H9 (cell line): ENCODE data around the gene GLYATL3. TPM values are rescaled to one million over a fixed set of nuclear protein-coding genes. Genes with fewer than 3 reads are reported as not detected.

ENCODE experiments used
- DNase-seq: peaks from one replicate; pipeline ENCODE4 v3.0.0-alpha.2; 2017
- H2AFZ ChIP-seq: one replicate; pipeline ENCODE4 v1.6.1; 2013; ENCODE audit warnings: mild to moderate bottlenecking, low read length, control low read depth, moderate library complexity
- H2AK5ac ChIP-seq: 2 replicates; pipeline ENCODE4 v1.6.1; 2013; ENCODE audit warnings: low read length, control low read depth, mixed read lengths; ENCODE audit not compliant: insufficient read length
- H2BK120ac ChIP-seq: one replicate; pipeline ENCODE4 v1.6.1; 2013; ENCODE audit warnings: low read depth, mild to moderate bottlenecking, low read length, control low read depth, inconsistent platforms; ENCODE audit not compliant: poor library complexity, severe bottlenecking
- H2BK12ac ChIP-seq: 2 replicates; pipeline ENCODE4 v1.6.1; 2013; ENCODE audit warnings: low read length, control low read depth, mixed read lengths, low read depth; ENCODE audit not compliant: insufficient read length
- H2BK15ac ChIP-seq: 2 replicates; pipeline ENCODE4 v1.6.1; 2013; ENCODE audit warnings: low read depth, low read length, control low read depth
- H2BK20ac ChIP-seq: one replicate; pipeline ENCODE4 v1.6.1; 2013; ENCODE audit warnings: low read depth, mild to moderate bottlenecking, low read length, control low read depth, inconsistent platforms; ENCODE audit not compliant: poor library complexity, severe bottlenecking
- H2BK5ac ChIP-seq: 2 replicates; pipeline ENCODE4 v1.6.1; 2013; ENCODE audit warnings: low read length, control low read depth, mixed read lengths; ENCODE audit not compliant: insufficient read length
- H3K14ac ChIP-seq: 2 replicates; pipeline ENCODE4 v1.6.1; 2013; ENCODE audit warnings: low read length, control low read depth; ENCODE audit not compliant: insufficient read depth
- H3K18ac ChIP-seq: 2 replicates; pipeline ENCODE4 v1.6.1; 2013; ENCODE audit warnings: low read depth, mild to moderate bottlenecking, mixed read lengths, low read length, control low read depth; ENCODE audit not compliant: insufficient read length
- H3K23ac ChIP-seq: 2 replicates; pipeline ENCODE4 v1.6.1; 2013; ENCODE audit warnings: low read length, control low read depth, mixed read lengths, low read depth; ENCODE audit not compliant: insufficient read length
- H3K23me2 ChIP-seq: 2 replicates; pipeline ENCODE4 v1.6.1; 2013; ENCODE audit warnings: low read depth, mild to moderate bottlenecking, mixed read lengths, low read length, control low read depth; ENCODE audit not compliant: insufficient read length, poor library complexity, severe bottlenecking
- H3K27ac ChIP-seq: 2 replicates; pipeline ENCODE4 v1.5.1; 2013; ENCODE audit warnings: low read length, control low read depth, mixed read lengths, low read depth; ENCODE audit not compliant: insufficient read length
- H3K27me3 ChIP-seq: 2 replicates; pipeline ENCODE4 v1.6.1; 2013; ENCODE audit warnings: low read length, control low read depth, inconsistent platforms; ENCODE audit not compliant: insufficient read depth
- H3K4ac ChIP-seq: 2 replicates; pipeline ENCODE4 v1.6.1; 2013; ENCODE audit warnings: low read depth, mild to moderate bottlenecking, control low read depth, inconsistent platforms, low read length, moderate library complexity
- H3K4me1 ChIP-seq: 2 replicates; pipeline ENCODE4 v1.6.1; 2013; ENCODE audit warnings: low read length, control low read depth, inconsistent platforms; ENCODE audit not compliant: insufficient read depth
- H3K4me2 ChIP-seq: 2 replicates; pipeline ENCODE4 v1.6.1; 2013; ENCODE audit warnings: low read length, control low read depth, mixed read lengths; ENCODE audit not compliant: insufficient read length, insufficient read depth
- H3K56ac ChIP-seq: 2 replicates; pipeline ENCODE4 v1.6.1; 2013; ENCODE audit warnings: low read depth, mild to moderate bottlenecking, mixed read lengths, low read length, control low read depth; ENCODE audit not compliant: insufficient read length
- H3K79me1 ChIP-seq: 2 replicates; pipeline ENCODE4 v1.6.1; 2013; ENCODE audit warnings: low read depth, mild to moderate bottlenecking, moderate library complexity, low read length, control low read depth, inconsistent platforms; ENCODE audit not compliant: insufficient read depth, poor library complexity, severe bottlenecking
- H3K79me2 ChIP-seq: 2 replicates; pipeline ENCODE4 v1.6.1; 2013; ENCODE audit warnings: low read length, control low read depth, inconsistent platforms; ENCODE audit not compliant: insufficient read depth
- H3K9ac ChIP-seq: 2 replicates; pipeline ENCODE4 v1.6.1; 2013; ENCODE audit warnings: low read length, control low read depth, mixed read lengths; ENCODE audit not compliant: insufficient read length; ENCODE audit errors: extremely low read depth
- H3K9me3 ChIP-seq: one replicate; pipeline ENCODE4 v1.6.1; 2013; ENCODE audit warnings: low read depth, low read length, inconsistent platforms; ENCODE audit not compliant: control insufficient read depth
- H3T11ph ChIP-seq: one replicate; pipeline ENCODE4 v1.6.1; 2013; ENCODE audit warnings: mild to moderate bottlenecking, low read length, control low read depth, inconsistent platforms
- H4K20me1 ChIP-seq: one replicate; pipeline ENCODE4 v1.6.1; 2013; ENCODE audit not compliant: control insufficient read depth, insufficient read length, insufficient read depth
- H4K5ac ChIP-seq: 2 replicates; pipeline ENCODE4 v1.6.1; 2013; ENCODE audit warnings: low read depth, mild to moderate bottlenecking, mixed read lengths, low read length, control low read depth; ENCODE audit not compliant: insufficient read length
- H4K8ac ChIP-seq: replicated peaks from 2 replicates; pipeline ENCODE4 v1.6.1; 2013; ENCODE audit warnings: low read length, control low read depth, mixed read lengths, low read depth; ENCODE audit not compliant: insufficient read length
- H4K91ac ChIP-seq: 2 replicates; pipeline ENCODE4 v1.6.1; 2013; ENCODE audit warnings: low read depth, mild to moderate bottlenecking, moderate library complexity, mixed read lengths, low read length, control low read depth; ENCODE audit not compliant: insufficient read length
- H3K27ac Mint-ChIP-seq, 3 experiments: 2 replicates in 2 of 3; 3 replicates in 1 of 3; pipeline ENCODE4 v1.8.0; 2020 to 2021; ENCODE audit warnings: mixed read lengths in 3 of 3, mild to moderate bottlenecking in 1 of 3, moderate library complexity in 1 of 3
- H3K27me3 Mint-ChIP-seq: 2 replicates; pipeline ENCODE4 v1.8.0; 2021; ENCODE audit warnings: low read depth, mild to moderate bottlenecking, moderate library complexity, mixed read lengths
- H3K36me3 Mint-ChIP-seq, 3 experiments: 2 replicates in 2 of 3; 3 replicates in 1 of 3; pipeline ENCODE4 v1.8.0; 2020 to 2021; ENCODE audit warnings: low read depth in 3 of 3, mixed read lengths in 3 of 3; ENCODE audit not compliant: insufficient read depth in 1 of 3
- H3K4me1 Mint-ChIP-seq, 2 experiments: 2 replicates each; pipeline ENCODE4 v1.8.0; 2020; ENCODE audit warnings: mixed read lengths in 2 of 2
- H3K4me3 Mint-ChIP-seq, 2 experiments: 2 replicates in 1 of 2; 3 replicates in 1 of 2; pipeline ENCODE4 v1.8.0; 2020 to 2021; ENCODE audit warnings: mild to moderate bottlenecking in 2 of 2, mixed read lengths in 2 of 2, moderate library complexity in 1 of 2
- H3K9me3 Mint-ChIP-seq, 2 experiments: 2 replicates in 1 of 2; 3 replicates in 1 of 2; pipeline ENCODE4 v1.8.0; 2020; ENCODE audit warnings: mild to moderate bottlenecking in 2 of 2, mixed read lengths in 2 of 2, moderate library complexity in 1 of 2
- WGBS: extraction: QIAGEN DNeasy Blood & Tissue Kit; methylation state at CpG from one replicate; pipeline ENCODE4 v1.1.7; 2013; ENCODE audit warnings: missing lambda C conversion rate, low lambda C conversion rate, mixed read lengths; ENCODE audit not compliant: insufficient read length; ENCODE audit errors: extremely low coverage; 5-methylcytosine and 5-hydroxymethylcytosine counted together
- total RNA-seq: library from RNA; stranded (reverse); gene quantifications from 2 replicates; pipeline ENCODE4 v1.2.1, GENCODE V29; 2021
- TF ChIP-seq, protein P1 (sequence below): fragments of 200-600 bp; sonication (generic); conservative IDR thresholded peaks from 3 replicates; pipeline ENCODE4 v1.8.0; 2021; ENCODE audit warnings: antibody characterized with exemption, mild to moderate bottlenecking

GLYATL3 gene
- total RNA-seq, 1 experiment from 2014 or later, result not detected

DNA sequence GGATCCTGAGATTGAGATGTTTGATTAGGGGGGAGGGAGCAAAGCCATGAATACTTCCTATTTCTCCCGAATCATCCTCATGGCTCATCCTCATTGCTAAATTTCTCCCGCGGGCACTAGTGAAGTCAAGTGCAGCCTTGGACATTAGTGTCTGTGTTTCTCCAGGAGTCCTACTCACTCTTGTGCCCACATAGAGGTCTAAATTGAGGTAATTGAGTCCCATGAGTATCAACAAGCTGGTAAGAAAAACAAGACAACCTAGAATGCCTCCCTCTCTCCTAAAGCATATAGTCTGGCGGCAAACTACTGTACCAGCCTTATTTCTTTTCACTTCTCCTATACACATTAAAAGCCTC, 36.1 kb upstream of the GLYATL3 start:
- peak overlapping the region; percentile 85 for H2BK5ac ChIP-seq
- peak overlapping the region; percentile 89 for H3K4me2 ChIP-seq
- H4K20me1 ChIP-seq, result no peaks in the 10 kb centered on the region
- Mint-ChIP-seq H3K27ac (peak overlapping the region; percentile 96 to 100 (median 99)), H3K27me3 (no peaks in the 10 kb centered on the region), H3K9me3 (no peaks in the 10 kb centered on the region), H3K4me1 (peaks cover 12 to 15% of the 10 kb centered on the region in 2 experiments), H3K4me3 (peak overlapping the region; percentile 98 to 99), H3K36me3 (peaks cover 0 to 4% (median 2%) of the 10 kb centered on the region in 3 experiments; a peak in 2 of 7 replicates)
- H3K27ac ChIP-seq, result peak overlapping the region; percentile 81
- peak overlapping the region; percentile 96; the same call in 1 of the 2 replicates for H3K14ac ChIP-seq
- peak overlapping the region; percentile 86 for H4K5ac ChIP-seq
- peak overlapping the region; percentile 88 for H3K18ac ChIP-seq
- H2BK120ac ChIP-seq, result peak overlapping the region; percentile 70
- H3K23ac ChIP-seq, result peak overlapping the region; percentile 57
- H3K9me3 ChIP-seq, result no peaks in the 10 kb centered on the region
- H2BK15ac ChIP-seq, result no peak overlapping the region
- H3T11ph ChIP-seq, result peak overlapping the region; percentile 85
- H3K23me2 ChIP-seq, result peaks cover 3% of the 10 kb centered on the region
- no peak overlapping the region for H2BK20ac ChIP-seq
- no peak overlapping the region for H4K91ac ChIP-seq
- no peaks in the 10 kb centered on the region for H3K4me1 ChIP-seq
- no peaks in the 10 kb centered on the region for H3K79me1 ChIP-seq
- peak overlapping the region; percentile 99 for H3K9ac ChIP-seq
- H2BK12ac ChIP-seq, result no peak overlapping the region
- H4K8ac ChIP-seq, result peak overlapping the region; percentile 67
- peak overlapping the region; percentile 69; the same call in 1 of the 2 replicates for H3K4ac ChIP-seq
- no peak overlapping the region for H3K56ac ChIP-seq
- TF ChIP-seq, protein P1, sequence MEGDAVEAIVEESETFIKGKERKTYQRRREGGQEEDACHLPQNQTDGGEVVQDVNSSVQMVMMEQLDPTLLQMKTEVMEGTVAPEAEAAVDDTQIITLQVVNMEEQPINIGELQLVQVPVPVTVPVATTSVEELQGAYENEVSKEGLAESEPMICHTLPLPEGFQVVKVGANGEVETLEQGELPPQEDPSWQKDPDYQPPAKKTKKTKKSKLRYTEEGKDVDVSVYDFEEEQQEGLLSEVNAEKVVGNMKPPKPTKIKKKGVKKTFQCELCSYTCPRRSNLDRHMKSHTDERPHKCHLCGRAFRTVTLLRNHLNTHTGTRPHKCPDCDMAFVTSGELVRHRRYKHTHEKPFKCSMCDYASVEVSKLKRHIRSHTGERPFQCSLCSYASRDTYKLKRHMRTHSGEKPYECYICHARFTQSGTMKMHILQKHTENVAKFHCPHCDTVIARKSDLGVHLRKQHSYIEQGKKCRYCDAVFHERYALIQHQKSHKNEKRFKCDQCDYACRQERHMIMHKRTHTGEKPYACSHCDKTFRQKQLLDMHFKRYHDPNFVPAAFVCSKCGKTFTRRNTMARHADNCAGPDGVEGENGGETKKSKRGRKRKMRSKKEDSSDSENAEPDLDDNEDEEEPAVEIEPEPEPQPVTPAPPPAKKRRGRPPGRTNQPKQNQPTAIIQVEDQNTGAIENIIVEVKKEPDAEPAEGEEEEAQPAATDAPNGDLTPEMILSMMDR, result no peak
- no CpG with 5 or more reads among the region's 4 CpGs for WGBS
- H2AFZ ChIP-seq, result peak overlapping the region; percentile 87
- peaks cover 14% of the 10 kb centered on the region; the same call in 1 of the 2 replicates for H3K79me2 ChIP-seq
- DNase-seq, result no peak
- peak overlapping the region; percentile 41 for H2AK5ac ChIP-seq
- H3K27me3 ChIP-seq, result no peaks in the 10 kb centered on the region
